Keratinocyte (primary cell): ENCODE measurements around the gene ZMYND8.

Source experiments
- CTCF ChIP-seq, 3 experiments: IDR thresholded peaks in 1 of 3; conservative IDR thresholded peaks in 1 of 3; optimal IDR thresholded peaks in 1 of 3; 2 replicates in 2 of 3; 3 replicates in 1 of 3; pipeline versions ENCODE3 to v1.5.1; 2011; ENCODE audit warnings: low read length in 3 of 3, mild to moderate bottlenecking in 3 of 3, moderate library complexity in 2 of 3, control low read depth in 1 of 3, inconsistent platforms in 1 of 3; ENCODE audit not compliant: insufficient read depth in 2 of 3; ENCODE audit errors: extremely low read depth in 1 of 3
- EZH2 ChIP-seq: IDR thresholded peaks from one replicate; pipeline ENCODE4 v1.6.1; 2012; ENCODE audit warnings: inconsistent platforms, mild to moderate bottlenecking, low read length, moderate library complexity

GRCh38 chr20:47355489-47356219 is 845 bp downstream of the ZMYND8 start:
- no peak for TF ChIP-seq CTCF (optimal IDR thresholded peaks at IDR 0.05 in 1 of 3, IDR thresholded peaks at IDR 0.05 in 1 of 3, conservative IDR thresholded peaks at IDR 0.05 in 1 of 3; ENCODE audit: extremely low read depth in 1 of 3, insufficient read depth in 2 of 3, low read length in 3 of 3)
- TF ChIP-seq EZH2, result no peak
